Astrocyte (in vitro differentiated cells and primary cell): ENCODE data around the gene RNF212B. TPM values are rescaled to one million over a fixed set of nuclear protein-coding genes. Genes with fewer than 3 reads are reported as not detected.

Experiments used
- DNase-seq: peaks from one replicate; pipeline ENCODE4 v3.0.0-alpha.2; 2010; ENCODE audit warnings: low read depth
- FAIRE-seq: peaks from 2 replicates; lab custom pipeline; 2011; peaks lifted over from hg19 to GRCh38; lab: Jason Lieb, UNC
- H2AFZ ChIP-seq: 2 replicates; pipeline ENCODE4 v1.6.0; 2012; ENCODE audit warnings: low read depth, low read length, inconsistent platforms
- H3K27ac ChIP-seq: 2 replicates; pipeline ENCODE4 v1.5.1; 2011; ENCODE audit warnings: low read depth, low read length, inconsistent platforms
- H3K27me3 ChIP-seq: 2 replicates; pipeline ENCODE4 v1.6.0; 2011; ENCODE audit warnings: low read length, inconsistent platforms; ENCODE audit not compliant: insufficient read depth
- H3K36me3 ChIP-seq: 2 replicates; pipeline ENCODE4 v1.5.1; 2011; ENCODE audit warnings: low read length, inconsistent platforms; ENCODE audit not compliant: insufficient read depth
- H3K4me1 ChIP-seq: 2 replicates; pipeline ENCODE4 v1.5.1; 2011; ENCODE audit warnings: low read length, inconsistent platforms; ENCODE audit not compliant: insufficient read depth
- H3K4me2 ChIP-seq: 2 replicates; pipeline ENCODE4 v1.6.0; 2012; ENCODE audit warnings: low read length, inconsistent platforms
- H3K4me3 ChIP-seq: 2 replicates; pipeline ENCODE4 v1.5.1; 2011; ENCODE audit warnings: low read depth, mild to moderate bottlenecking, low read length, inconsistent platforms; ENCODE audit not compliant: insufficient read depth
- H3K79me2 ChIP-seq: 2 replicates; pipeline ENCODE4 v1.6.0; 2012; ENCODE audit warnings: mild to moderate bottlenecking, low read length, inconsistent platforms; ENCODE audit not compliant: insufficient read depth
- H3K9ac ChIP-seq: 2 replicates; pipeline ENCODE4 v1.6.0; 2012; ENCODE audit warnings: mild to moderate bottlenecking, low read length, inconsistent platforms
- H3K9me3 ChIP-seq: 2 replicates; pipeline ENCODE4 v1.5.1; 2012; ENCODE audit warnings: low read depth, mild to moderate bottlenecking, low read length, inconsistent platforms; ENCODE audit not compliant: insufficient read depth
- H4K20me1 ChIP-seq: 2 replicates; pipeline ENCODE4 v1.6.0; 2012; ENCODE audit warnings: low read length, inconsistent platforms; ENCODE audit not compliant: insufficient read depth
- H3K27ac Mint-ChIP-seq: one replicate; pipeline ENCODE4 v1.8.0; 2021; ENCODE audit warnings: mild to moderate bottlenecking, mixed read lengths; ENCODE audit not compliant: unreplicated experiment
- H3K27me3 Mint-ChIP-seq: one replicate; pipeline ENCODE4 v1.8.0; 2021; ENCODE audit warnings: low read depth, mixed read lengths; ENCODE audit not compliant: unreplicated experiment
- H3K36me3 Mint-ChIP-seq: one replicate; pipeline ENCODE4 v1.8.0; 2021; ENCODE audit warnings: low read depth, mixed read lengths; ENCODE audit not compliant: unreplicated experiment
- H3K4me1 Mint-ChIP-seq: one replicate; pipeline ENCODE4 v1.8.0; 2021; ENCODE audit warnings: low read depth, mixed read lengths; ENCODE audit not compliant: unreplicated experiment
- H3K4me3 Mint-ChIP-seq: one replicate; pipeline ENCODE4 v1.8.0; 2021; ENCODE audit warnings: mild to moderate bottlenecking, moderate library complexity, mixed read lengths; ENCODE audit not compliant: unreplicated experiment
- H3K9me3 Mint-ChIP-seq: one replicate; pipeline ENCODE4 v1.8.0; 2021; ENCODE audit warnings: mild to moderate bottlenecking, mixed read lengths; ENCODE audit not compliant: unreplicated experiment
- CTCF ChIP-seq: IDR thresholded peaks from 2 replicates; pipeline ENCODE4 v1.5.1; 2011; ENCODE audit warnings: low read depth, mild to moderate bottlenecking, inconsistent platforms, low read length, moderate library complexity; ENCODE audit not compliant: insufficient read depth
- EZH2 ChIP-seq: IDR thresholded peaks from 2 replicates; pipeline ENCODE4 v1.6.1; 2012; ENCODE audit warnings: mild to moderate bottlenecking, low read length, inconsistent platforms; ENCODE audit not compliant: insufficient read depth
- total RNA-seq: library from RNA; stranded (reverse); gene quantifications from 2 replicates; pipeline ENCODE4 v1.2.1, GENCODE V29; 2021

The RNF212B gene
- total RNA-seq, 1 donor from 2014 or later: not detected

GRCh38 chr14:23285530-23286019 is 47.8 kb downstream of the RNF212B start:
- H3K27ac ChIP-seq: peak overlapping the region; percentile 29
- peak overlapping the region; percentile 90 for H3K9ac ChIP-seq
- peak overlapping the region; percentile 91 for H3K4me3 ChIP-seq
- TF ChIP-seq EZH2 (no peak), CTCF (no peak)
- peak overlapping the region; percentile 97 for H3K4me2 ChIP-seq
- H2AFZ ChIP-seq: peak overlapping the region; percentile 93
- peaks cover 5% of the 10 kb centered on the region for H4K20me1 ChIP-seq
- FAIRE-seq (no peak), DNase-seq (no peak)
- H3K9me3 ChIP-seq: no peaks in the 10 kb centered on the region
- peaks cover 5% of the 10 kb centered on the region for H3K27me3 ChIP-seq
- peaks cover 16% of the 10 kb centered on the region for H3K4me1 ChIP-seq
- H3K36me3 Mint-ChIP-seq: peaks cover 3% of the 10 kb centered on the region
- peak overlapping the region; percentile 62 for H3K27ac Mint-ChIP-seq
- no peaks in the 10 kb centered on the region for H3K36me3 ChIP-seq
- H3K4me3 Mint-ChIP-seq: peak overlapping the region; percentile 94
- H3K79me2 ChIP-seq: peaks cover 20% of the 10 kb centered on the region
- H3K27me3 Mint-ChIP-seq: peaks cover 6% of the 10 kb centered on the region
- peaks cover 9% of the 10 kb centered on the region for H3K4me1 Mint-ChIP-seq
- no peaks in the 10 kb centered on the region for H3K9me3 Mint-ChIP-seq

GRCh38 chr14:23286020-23286901 is 48.5 kb downstream of the RNF212B start, which contains the start of gene HOMEZ:
TSS of gene HOMEZ (minus strand) at chr14:23286132. CDS start at chr14:23285952, 180 bp downstream.
- Mint-ChIP-seq H3K4me1 (peaks cover 9% of the 10 kb centered on the region), H3K27ac (peak within 1 kb of the TSS; percentile 73), H3K27me3 (peaks cover 7% of the 10 kb centered on the region), H3K9me3 (no peaks in the 10 kb centered on the region), H3K4me3 (peak within 1 kb of the TSS; percentile 94), H3K36me3 (peaks cover 3% of the 10 kb centered on the region)
- Histone ChIP-seq H3K27ac (peak within 1 kb of the TSS; percentile 58), H4K20me1 (peaks cover 5% of the 10 kb centered on the region), H3K9ac (peak within 1 kb of the TSS; percentile 90), H3K27me3 (peaks cover 5% of the 10 kb centered on the region), H2AFZ (peak within 1 kb of the TSS; percentile 93), H3K4me3 (peak within 1 kb of the TSS; percentile 91), H3K79me2 (peaks cover 19% of the 10 kb centered on the region), H3K4me2 (peak within 1 kb of the TSS; percentile 97), H3K4me1 (peaks cover 16% of the 10 kb centered on the region), H3K9me3 (no peaks in the 10 kb centered on the region), H3K36me3 (no peaks in the 10 kb centered on the region)
- peak; percentile 29 for FAIRE-seq
- DNase-seq: peak; percentile 97
- TF ChIP-seq EZH2 (peak; percentile 65), CTCF (no peak)
